ENCODE measurements around the gene TAS2R31. TPM values are rescaled to one million over a fixed set of nuclear protein-coding genes. Genes with fewer than 3 reads are reported as not detected.

Gene TAS2R31
- total and polyA plus RNA-seq, 10 of the 15 experiments (the other 5 are each of a cell fraction or from before 2014, with no cell fraction given) = 0.09 to 4.9 (median 0.77) TPM

DNA sequence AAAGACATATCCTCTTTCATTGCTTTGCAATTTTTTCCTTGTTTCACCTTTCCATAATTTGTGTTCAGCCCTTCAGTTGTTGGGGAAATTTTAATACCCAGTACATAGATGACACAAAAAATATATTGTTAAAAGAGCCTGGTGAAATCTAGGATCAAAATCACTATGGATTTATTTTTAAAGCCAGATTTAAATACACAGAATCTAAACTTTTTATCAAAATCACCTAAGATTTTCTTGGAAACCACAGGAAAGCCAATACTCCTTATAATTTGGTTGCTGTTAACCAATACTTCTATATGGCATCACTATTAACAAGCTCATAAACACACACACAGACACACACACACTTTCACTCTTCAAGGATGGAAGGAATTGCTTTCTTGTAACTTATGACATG lies 33.0 kb downstream of the TAS2R31 start, which contains the start of gene TAS2R20:
TAS2R20 (minus strand) TSS at position 101 of the 400 bp plus-strand sequence. CDS start 429 bp downstream, outside the sequence.
- RAD21 ChIA-PET (ENCODE audit: unreplicated experiment) = no interaction called here
- CTCF ChIA-PET = interaction anchor here (1.3 kb wide), 1 partner anchor 11 kb away, joined by 5 read pairs; no protein-coding TSS in a partner anchor

More for the DNA sequence above, 33.0 kb downstream of the TAS2R31 start, which contains the start of gene TAS2R20:
- Histone ChIP-seq H3K4me2 (ENCODE audit: control insufficient read depth, insufficient read depth) (no peak within 1 kb of the TSS), H2AFZ (ENCODE audit: control insufficient read depth, low read depth, low read length) (no peak within 1 kb of the TSS), H3K9me3 (replicated peaks; ENCODE audit: control insufficient read depth, insufficient read depth, low read length) (no peaks in the 10 kb centered on the region; the same call in 1 of the 3 replicates), H3K4me1 (ENCODE audit: control insufficient read depth, insufficient read depth, low read length) (no peaks in the 10 kb centered on the region), H3K4me3 (no peak within 1 kb of the TSS), H4K20me1 (ENCODE audit: control insufficient read depth, insufficient read depth) (no peaks in the 10 kb centered on the region), H3K27ac (ENCODE audit: control insufficient read depth, insufficient read depth) (no peak within 1 kb of the TSS), H3K79me2 (ENCODE audit: control insufficient read depth, insufficient read depth, low read length) (no peaks in the 10 kb centered on the region), H3K36me3 (ENCODE audit: control insufficient read depth in 2 of 2, insufficient read depth in 2 of 2, low read length in 1 of 2) (no peaks in the 10 kb centered on the region; a peak in 1 of 4 replicates), H3K9ac (ENCODE audit: control insufficient read depth, insufficient read depth, low read length) (no peak within 1 kb of the TSS), H3K27me3 (replicated peaks in 1 of 2; ENCODE audit: control insufficient read depth in 2 of 2, insufficient read depth in 2 of 2, low read length in 1 of 2) (no peaks in the 10 kb centered on the region)
- DNase-seq (ENCODE audit: low read depth, low spot score) = no peak
- ChIA-PET POLR2A (no interaction called here), SMC1A (ENCODE audit: uncharacterized antibody, unreplicated experiment) (interaction anchor here (1.1 kb wide), 1 partner anchor 9 kb away, joined by 3 read pairs; no protein-coding TSS in a partner anchor)
- TF ChIP-seq, protein P1, sequence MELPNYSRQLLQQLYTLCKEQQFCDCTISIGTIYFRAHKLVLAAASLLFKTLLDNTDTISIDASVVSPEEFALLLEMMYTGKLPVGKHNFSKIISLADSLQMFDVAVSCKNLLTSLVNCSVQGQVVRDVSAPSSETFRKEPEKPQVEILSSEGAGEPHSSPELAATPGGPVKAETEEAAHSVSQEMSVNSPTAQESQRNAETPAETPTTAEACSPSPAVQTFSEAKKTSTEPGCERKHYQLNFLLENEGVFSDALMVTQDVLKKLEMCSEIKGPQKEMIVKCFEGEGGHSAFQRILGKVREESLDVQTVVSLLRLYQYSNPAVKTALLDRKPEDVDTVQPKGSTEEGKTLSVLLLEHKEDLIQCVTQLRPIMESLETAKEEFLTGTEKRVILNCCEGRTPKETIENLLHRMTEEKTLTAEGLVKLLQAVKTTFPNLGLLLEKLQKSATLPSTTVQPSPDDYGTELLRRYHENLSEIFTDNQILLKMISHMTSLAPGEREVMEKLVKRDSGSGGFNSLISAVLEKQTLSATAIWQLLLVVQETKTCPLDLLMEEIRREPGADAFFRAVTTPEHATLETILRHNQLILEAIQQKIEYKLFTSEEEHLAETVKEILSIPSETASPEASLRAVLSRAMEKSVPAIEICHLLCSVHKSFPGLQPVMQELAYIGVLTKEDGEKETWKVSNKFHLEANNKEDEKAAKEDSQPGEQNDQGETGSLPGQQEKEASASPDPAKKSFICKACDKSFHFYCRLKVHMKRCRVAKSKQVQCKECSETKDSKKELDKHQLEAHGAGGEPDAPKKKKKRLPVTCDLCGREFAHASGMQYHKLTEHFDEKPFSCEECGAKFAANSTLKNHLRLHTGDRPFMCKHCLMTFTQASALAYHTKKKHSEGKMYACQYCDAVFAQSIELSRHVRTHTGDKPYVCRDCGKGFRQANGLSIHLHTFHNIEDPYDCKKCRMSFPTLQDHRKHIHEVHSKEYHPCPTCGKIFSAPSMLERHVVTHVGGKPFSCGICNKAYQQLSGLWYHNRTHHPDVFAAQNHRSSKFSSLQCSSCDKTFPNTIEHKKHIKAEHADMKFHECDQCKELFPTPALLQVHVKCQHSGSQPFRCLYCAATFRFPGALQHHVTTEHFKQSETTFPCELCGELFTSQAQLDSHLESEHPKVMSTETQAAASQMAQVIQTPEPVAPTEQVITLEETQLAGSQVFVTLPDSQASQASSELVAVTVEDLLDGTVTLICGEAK (IDR thresholded peaks at IDR 0.05; ENCODE audit: borderline replicate concordance) = no peak
- TF ChIP-seq SUPT20H (IDR thresholded peaks at IDR 0.05; ENCODE audit: borderline replicate concordance, control insufficient read depth, low read depth, low read length) (no peak), YY1 (IDR thresholded peaks at IDR 0.05; ENCODE audit: low read depth, low read length) (no peak), NRF1 (conservative IDR thresholded peaks at IDR 0.05; ENCODE audit: low read depth, low read length) (no peak), CHD1 (IDR thresholded peaks at IDR 0.05; ENCODE audit: low read depth, low read length) (no peak)
- TF ChIP-seq, protein P2, sequence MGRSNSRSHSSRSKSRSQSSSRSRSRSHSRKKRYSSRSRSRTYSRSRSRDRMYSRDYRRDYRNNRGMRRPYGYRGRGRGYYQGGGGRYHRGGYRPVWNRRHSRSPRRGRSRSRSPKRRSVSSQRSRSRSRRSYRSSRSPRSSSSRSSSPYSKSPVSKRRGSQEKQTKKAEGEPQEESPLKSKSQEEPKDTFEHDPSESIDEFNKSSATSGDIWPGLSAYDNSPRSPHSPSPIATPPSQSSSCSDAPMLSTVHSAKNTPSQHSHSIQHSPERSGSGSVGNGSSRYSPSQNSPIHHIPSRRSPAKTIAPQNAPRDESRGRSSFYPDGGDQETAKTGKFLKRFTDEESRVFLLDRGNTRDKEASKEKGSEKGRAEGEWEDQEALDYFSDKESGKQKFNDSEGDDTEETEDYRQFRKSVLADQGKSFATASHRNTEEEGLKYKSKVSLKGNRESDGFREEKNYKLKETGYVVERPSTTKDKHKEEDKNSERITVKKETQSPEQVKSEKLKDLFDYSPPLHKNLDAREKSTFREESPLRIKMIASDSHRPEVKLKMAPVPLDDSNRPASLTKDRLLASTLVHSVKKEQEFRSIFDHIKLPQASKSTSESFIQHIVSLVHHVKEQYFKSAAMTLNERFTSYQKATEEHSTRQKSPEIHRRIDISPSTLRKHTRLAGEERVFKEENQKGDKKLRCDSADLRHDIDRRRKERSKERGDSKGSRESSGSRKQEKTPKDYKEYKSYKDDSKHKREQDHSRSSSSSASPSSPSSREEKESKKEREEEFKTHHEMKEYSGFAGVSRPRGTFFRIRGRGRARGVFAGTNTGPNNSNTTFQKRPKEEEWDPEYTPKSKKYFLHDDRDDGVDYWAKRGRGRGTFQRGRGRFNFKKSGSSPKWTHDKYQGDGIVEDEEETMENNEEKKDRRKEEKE (IDR thresholded peaks at IDR 0.05) = no peak
- ATAC-seq = no peak
- no peak for FAIRE-seq
- intact Hi-C loops (cut with micrococcal nuclease; ENCODE audit: unreplicated experiment) (no loop called here), in situ Hi-C loops (cut with MboI) (no loop called here)
- BruUV-seq (replicated peaks) = no TSS peak
